ENCODE measurements around the gene RNF2. TPM values are rescaled to one million over a fixed set of nuclear protein-coding genes. Genes with fewer than 3 reads are reported as not detected.

RNF2 gene
- polyA plus RNA-seq, 1 of the 3 experiments (the other 2 are of a cell fraction): 20.1 TPM

GRCh38 chr1:185074307-185074706, 28.9 kb downstream of the RNF2 start:
- Histone ChIP-seq H4K20me1 (ENCODE audit: insufficient read depth) (peaks cover 2% of the 10 kb centered on the region; the same call in 1 of the 2 replicates), H3K9me2 (no peaks in the 10 kb centered on the region), H3K27me3 (ENCODE audit: insufficient read depth) (no peaks in the 10 kb centered on the region), H3K9me3 (no peaks in the 10 kb centered on the region), H3K36me3 (replicated peaks in 1 of 2; ENCODE audit: control insufficient read depth in 1 of 2, insufficient read depth in 2 of 2, low read length in 1 of 2) (peaks cover 0 to 3% of the 10 kb centered on the region in 2 experiments), H2AFZ (ENCODE audit: low read depth) (no peak overlapping the region), H3F3A (replicated peaks; ENCODE audit: insufficient read depth) (no peaks in the 10 kb centered on the region), H3K4me3 (ENCODE audit: low read depth in 2 of 2, low read length in 1 of 2) (no peak overlapping the region), H3K4me1 (ENCODE audit: control insufficient read depth in 1 of 2, insufficient read depth in 2 of 2, low read depth in 1 of 2, low read length in 1 of 2) (no peaks in the 10 kb centered on the region; a peak in 2 of 4 replicates), H3K79me2 (ENCODE audit: insufficient read depth) (peaks cover 98% of the 10 kb centered on the region), H3K4me2 (no peak overlapping the region), H3K9ac (no peak overlapping the region), H3K27ac (ENCODE audit: low read depth in 2 of 2, low read length in 1 of 2) (no peak overlapping the region)
- POLR2A ChIA-PET: no interaction called here
- CTCF ChIA-PET: no interaction called here
- TF ChIP-seq TAF1 (IDR thresholded peaks at IDR 0.05; ENCODE audit: borderline replicate concordance, low read depth, low read length) (no peak), FOSL2 (IDR thresholded peaks at IDR 0.05; ENCODE audit: borderline replicate concordance, low read depth) (peak; percentile 23; the same call in 1 of the 2 replicates), NFIC (IDR thresholded peaks at IDR 0.05; ENCODE audit: borderline replicate concordance) (0 out of 2 replicates have a peak, but pooled peaks have one; percentile 26), USF1 (IDR thresholded peaks at IDR 0.05; ENCODE audit: borderline replicate concordance, low read depth) (no peak), RXRA (IDR thresholded peaks at IDR 0.05; ENCODE audit: borderline replicate concordance, low read depth) (no peak), GATA2 (CRISPR knock-in tag; IDR thresholded peaks at IDR 0.05) (no peak)
- no peak for DNase-seq

- Histone ChIP-seq H3K36me3 (replicated peaks in 1 of 2; ENCODE audit: control insufficient read depth in 1 of 2, insufficient read depth in 2 of 2, low read length in 1 of 2) (peaks cover 0 to 7% of the 10 kb centered on the region in 2 experiments), H3K79me2 (ENCODE audit: insufficient read depth) (peaks cover 98% of the 10 kb centered on the region)
- WGBS (ENCODE audit: low lambda C conversion rate): 94% methylated on average over 3 of the region's 3 CpGs
Observed at GRCh38 chr1:185075476-185075875, 30.1 kb downstream of the RNF2 start.

More at GRCh38 chr1:185075476-185075875, 30.1 kb downstream of the RNF2 start:
- H3K9ac ChIP-seq: no peak overlapping the region
- TF ChIP-seq GABPA (IDR thresholded peaks at IDR 0.05; ENCODE audit: low read depth) (no peak), EP300 (IDR thresholded peaks at IDR 0.05; ENCODE audit: borderline replicate concordance in 1 of 2, low read depth in 1 of 2, low read length in 1 of 2) (no peak), FOXJ3 (CRISPR knock-in tag; IDR thresholded peaks at IDR 0.05) (no peak), RFX5 (IDR thresholded peaks at IDR 0.05; ENCODE audit: low read length) (no peak), MXI1 (IDR thresholded peaks at IDR 0.05; ENCODE audit: low read depth, low read length) (no peak), USF1 (IDR thresholded peaks at IDR 0.05; ENCODE audit: borderline replicate concordance, low read depth) (no peak), NFIC (IDR thresholded peaks at IDR 0.05; ENCODE audit: borderline replicate concordance) (no peak), REST (IDR thresholded peaks at IDR 0.05; ENCODE audit: low read depth, low read length) (no peak), SIN3A (IDR thresholded peaks at IDR 0.05; ENCODE audit: borderline replicate concordance, low read depth, low read length) (no peak), FOSL2 (IDR thresholded peaks at IDR 0.05; ENCODE audit: borderline replicate concordance, low read depth) (no peak), POLR2AphosphoS5 (IDR thresholded peaks at IDR 0.05; ENCODE audit: low read depth, low read length) (no peak), RXRA (IDR thresholded peaks at IDR 0.05; ENCODE audit: borderline replicate concordance, low read depth) (no peak), USF2 (IDR thresholded peaks at IDR 0.05; ENCODE audit: borderline replicate concordance, low read depth, low read length) (no peak), SMC3 (IDR thresholded peaks at IDR 0.05; ENCODE audit: low read depth, low read length) (no peak), EZH2phosphoT487 (IDR thresholded peaks at IDR 0.05; ENCODE audit: borderline replicate concordance, low read depth) (no peak), PBX3 (IDR thresholded peaks at IDR 0.05) (no peak)
- peaks cover 2% of the 10 kb centered on the region; the same call in 1 of the 2 replicates for H4K20me1 ChIP-seq (ENCODE audit: insufficient read depth)
- H3K4me3 ChIP-seq (ENCODE audit: low read depth in 2 of 2, low read length in 1 of 2): no peak overlapping the region
- no peak overlapping the region for H3K27ac ChIP-seq (ENCODE audit: low read depth in 2 of 2, low read length in 1 of 2)
- H3F3A ChIP-seq (replicated peaks; ENCODE audit: insufficient read depth): no peaks in the 10 kb centered on the region
- H2AFZ ChIP-seq (ENCODE audit: low read depth): no peak overlapping the region
- H3K27me3 ChIP-seq (ENCODE audit: insufficient read depth): no peaks in the 10 kb centered on the region
- no peaks in the 10 kb centered on the region for H3K9me2 ChIP-seq
- no peaks in the 10 kb centered on the region; a peak in 2 of 4 replicates for H3K4me1 ChIP-seq (ENCODE audit: control insufficient read depth in 1 of 2, insufficient read depth in 2 of 2, low read depth in 1 of 2, low read length in 1 of 2)
- no peaks in the 10 kb centered on the region for H3K9me3 ChIP-seq
- no peak overlapping the region for H3K4me2 ChIP-seq
- DNase-seq: no peak
- ChIA-PET CTCF (no interaction called here), POLR2A (no interaction called here)
